Activated CD8-positive, alpha-beta T cell treated with anti-CD3 and anti-CD28 coated beads, Interleukin-2, amount 10 ng/mL, durations not matched to agents 7 days and 5 days (primary cell): ENCODE measurements around the gene TSPAN7. TPM values are rescaled to one million over a fixed set of nuclear protein-coding genes. Genes with fewer than 3 reads are reported as not detected.

Experiments used
- ATAC-seq: fragments of 150-1000 bp; cut with Tn5 transposase; one replicate; pipeline ENCODE4 v1.10.0; 2021; ENCODE audit warnings: moderate library complexity
- CTCF ChIA-PET: fragments of 350-600 bp; sonication (Branson Sonifier 250); formaldehyde crosslinking; loops from one replicate; lab custom pipeline; 2021; ENCODE audit warnings: antibody characterized with exemption; lab: Charles Lee
- POLR2A ChIA-PET: fragments of 350-600 bp; sonication (Branson Sonifier 250); formaldehyde crosslinking; loops from one replicate; lab custom pipeline; 2021; ENCODE audit warnings: antibody characterized with exemption; lab: Charles Lee
- DNase-seq: peaks from one replicate; pipeline ENCODE4 v3.0.0-alpha.2; 2020
- H3K27ac Mint-ChIP-seq: one replicate; pipeline ENCODE4 v1.8.0; 2021; ENCODE audit warnings: mild to moderate bottlenecking, mixed read lengths
- H3K27me3 Mint-ChIP-seq: one replicate; pipeline ENCODE4 v1.8.0; 2021; ENCODE audit warnings: low read depth, mixed read lengths
- H3K36me3 Mint-ChIP-seq: one replicate; pipeline ENCODE4 v1.8.0; 2021; ENCODE audit warnings: low read depth, mixed read lengths
- H3K4me1 Mint-ChIP-seq: one replicate; pipeline ENCODE4 v1.8.0; 2021; ENCODE audit warnings: low read depth, mixed read lengths
- H3K4me3 Mint-ChIP-seq: one replicate; pipeline ENCODE4 v1.8.0; 2021; ENCODE audit warnings: mild to moderate bottlenecking, mixed read lengths
- H3K9me3 Mint-ChIP-seq: one replicate; pipeline ENCODE4 v1.8.0; 2022; ENCODE audit warnings: mixed read lengths; ENCODE audit not compliant: insufficient read depth
- total RNA-seq, 2 experiments: library from RNA; stranded (reverse); gene quantifications; one replicate each; pipeline ENCODE4 v1.2.3, GENCODE V29; 2021

TSPAN7 gene
- total RNA-seq, 2 experiments from 2014 or later = not detected

- no peak for DNase-seq
- Mint-ChIP-seq H3K4me3 (no peak overlapping the region), H3K4me1 (no peaks in the 10 kb centered on the region), H3K27me3 (no peaks in the 10 kb centered on the region), H3K9me3 (no peaks in the 10 kb centered on the region), H3K27ac (no peak overlapping the region), H3K36me3 (no peaks in the 10 kb centered on the region)
- ChIA-PET CTCF (no interaction called here), POLR2A (interaction anchor here (0.6 kb wide), 1 partner anchor 808 kb away, joined by 3 read pairs; no protein-coding TSS in a partner anchor)
- no peak for ATAC-seq
These were observed 90.6 kb downstream of the TSPAN7 start for GRCh38 chrX:38651625-38652601.

GRCh38 chrX:38652934-38653442 lies 91.6 kb downstream of the TSPAN7 start:
- ChIA-PET CTCF (no interaction called here), POLR2A (interaction anchor here (0.6 kb wide), 1 partner anchor 807 kb away, joined by 3 read pairs; no protein-coding TSS in a partner anchor)
- no peaks in the 10 kb centered on the region for H3K4me1 Mint-ChIP-seq
- no peak overlapping the region for H3K4me3 Mint-ChIP-seq
- H3K27ac Mint-ChIP-seq = no peak overlapping the region
- DNase-seq (no peak), ATAC-seq (no peak)
- H3K36me3 Mint-ChIP-seq = no peaks in the 10 kb centered on the region
- no peaks in the 10 kb centered on the region for H3K9me3 Mint-ChIP-seq
- H3K27me3 Mint-ChIP-seq = no peaks in the 10 kb centered on the region

DNA sequence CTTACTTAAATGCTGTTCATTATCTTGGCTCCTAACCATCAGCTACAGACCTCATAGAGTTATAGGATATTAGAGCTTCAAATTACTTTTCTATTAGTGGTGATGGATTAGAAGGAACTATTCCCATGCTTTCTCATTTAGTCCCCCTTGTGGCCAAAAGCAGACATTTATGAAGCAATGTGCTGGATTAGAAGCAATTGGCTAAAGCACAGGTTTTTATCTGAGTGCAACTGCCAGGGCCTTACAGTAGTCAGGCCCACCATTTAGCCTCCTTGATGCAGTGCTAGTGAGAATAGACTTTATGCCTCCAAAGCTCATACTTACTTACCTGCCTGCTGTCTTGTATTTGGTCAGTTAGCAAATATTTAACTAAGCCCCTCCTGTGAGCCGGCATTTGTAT lies 93.0 kb downstream of the TSPAN7 start:
- Mint-ChIP-seq H3K9me3 (no peaks in the 10 kb centered on the region), H3K27me3 (peaks cover 3% of the 10 kb centered on the region), H3K4me1 (no peaks in the 10 kb centered on the region), H3K4me3 (no peak overlapping the region), H3K27ac (no peak overlapping the region), H3K36me3 (no peaks in the 10 kb centered on the region)
- ChIA-PET POLR2A (no interaction called here), CTCF (no interaction called here)
- no peak for DNase-seq
- ATAC-seq = no peak

- H3K4me3 Mint-ChIP-seq = no peak overlapping the region
- H3K4me1 Mint-ChIP-seq = no peaks in the 10 kb centered on the region
- DNase-seq (no peak), ATAC-seq (no peak)
- H3K27ac Mint-ChIP-seq = no peak overlapping the region
- H3K27me3 Mint-ChIP-seq = peaks cover 3% of the 10 kb centered on the region
- no peaks in the 10 kb centered on the region for H3K36me3 Mint-ChIP-seq
- POLR2A ChIA-PET = no interaction called here
- CTCF ChIA-PET = no interaction called here
- H3K9me3 Mint-ChIP-seq = no peaks in the 10 kb centered on the region
These were observed 95.1 kb downstream of the TSPAN7 start for GRCh38 chrX:38656350-38656915.

DNA sequence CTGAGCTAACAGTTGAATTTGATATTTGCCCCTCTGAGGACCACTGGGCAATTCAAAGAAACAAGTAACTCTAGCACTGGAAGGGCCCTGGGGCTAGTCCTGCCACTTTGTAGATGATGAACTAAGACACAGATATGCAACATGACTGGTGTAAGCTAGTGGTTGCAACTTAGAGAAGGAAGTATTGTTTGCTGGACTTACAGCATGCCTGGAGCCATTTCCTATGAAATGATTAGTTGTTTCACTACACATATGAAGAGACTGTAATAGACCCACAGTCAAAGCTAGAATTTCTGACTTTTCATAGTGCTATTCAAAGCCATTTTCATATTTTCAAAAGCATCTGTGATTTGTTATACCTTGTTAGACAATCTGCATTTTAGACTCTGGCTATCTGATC lies 96.2 kb downstream of the TSPAN7 start:
- ATAC-seq = no peak
- no peak for DNase-seq
- Mint-ChIP-seq H3K9me3 (no peaks in the 10 kb centered on the region), H3K36me3 (no peaks in the 10 kb centered on the region), H3K4me3 (no peak overlapping the region), H3K27me3 (peaks cover 3% of the 10 kb centered on the region), H3K27ac (no peak overlapping the region), H3K4me1 (no peaks in the 10 kb centered on the region)
- ChIA-PET POLR2A (no interaction called here), CTCF (interaction anchor here (1.2 kb wide), 1 partner anchor 97 kb away, joined by 3 read pairs; no protein-coding TSS in a partner anchor)

DNA sequence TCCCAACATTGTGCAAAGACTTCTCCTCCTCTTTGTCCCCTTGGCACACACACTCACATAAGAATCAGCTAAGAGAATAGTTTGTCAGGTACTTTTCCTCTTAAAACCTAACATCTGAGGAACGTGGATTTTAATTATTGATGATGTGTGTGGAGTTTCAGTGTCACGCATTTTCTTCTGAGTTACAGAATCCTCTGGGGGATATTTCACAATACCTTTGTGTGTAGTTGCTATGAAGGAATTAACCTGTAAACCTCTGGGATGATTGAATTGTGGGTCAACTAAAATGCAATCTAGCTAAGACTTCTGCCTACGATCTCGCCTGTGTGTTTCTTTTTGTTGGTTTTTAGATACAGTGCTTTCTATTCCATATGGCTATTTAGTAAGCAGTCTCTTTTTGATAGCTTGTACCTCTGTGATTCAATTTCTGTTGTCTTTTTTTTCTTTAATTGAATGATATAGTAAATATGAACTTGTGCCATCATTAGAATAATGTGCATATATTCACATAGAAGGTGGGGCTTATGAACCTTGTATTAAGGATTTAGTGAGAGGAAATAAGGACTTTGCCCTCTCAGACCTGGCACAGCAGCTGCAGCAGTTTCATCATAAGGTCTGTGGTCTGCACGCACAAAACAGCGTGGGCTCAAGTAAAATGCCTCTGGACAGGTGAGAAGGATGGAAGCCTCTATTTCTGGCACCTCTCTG lies 99.2 kb downstream of the TSPAN7 start:
- ChIA-PET POLR2A (no interaction called here), CTCF (no interaction called here)
- Mint-ChIP-seq H3K4me3 (no peak overlapping the region), H3K36me3 (no peaks in the 10 kb centered on the region), H3K9me3 (no peaks in the 10 kb centered on the region), H3K27me3 (peaks cover 3% of the 10 kb centered on the region), H3K27ac (no peak overlapping the region), H3K4me1 (no peaks in the 10 kb centered on the region)
- ATAC-seq (no peak), DNase-seq (no peak)

- Mint-ChIP-seq H3K4me3 (no peak overlapping the region), H3K27ac (no peak overlapping the region), H3K9me3 (no peaks in the 10 kb centered on the region), H3K27me3 (peaks cover 3% of the 10 kb centered on the region), H3K36me3 (no peaks in the 10 kb centered on the region), H3K4me1 (no peaks in the 10 kb centered on the region)
- ATAC-seq (no peak), DNase-seq (no peak)
- ChIA-PET POLR2A (no interaction called here), CTCF (no interaction called here)
These were observed 99.7 kb downstream of the TSPAN7 start for GRCh38 chrX:38661103-38661441.

GRCh38 chrX:38661561-38661960 lies 100.2 kb downstream of the TSPAN7 start:
- ATAC-seq = no peak

DNA sequence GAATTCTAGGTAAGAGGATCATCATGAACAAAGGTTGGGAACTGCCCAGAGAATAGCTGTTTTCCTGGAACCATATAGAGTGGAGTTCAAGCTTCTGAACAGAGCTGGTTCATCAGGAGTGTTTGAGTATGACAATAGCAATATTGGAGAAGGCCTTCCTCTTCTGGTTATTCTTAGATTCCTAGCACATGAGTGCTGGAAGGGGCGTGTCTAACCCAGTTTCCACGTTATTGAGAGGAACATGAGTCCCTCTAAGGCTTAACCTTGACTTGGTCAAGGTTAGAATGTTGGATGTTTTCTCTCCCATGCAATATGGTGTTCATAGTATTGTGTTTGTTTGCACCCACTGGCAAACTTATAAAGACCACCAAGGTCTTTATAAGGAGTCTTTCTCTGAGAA lies 101.3 kb downstream of the TSPAN7 start:
- ChIA-PET POLR2A (no interaction called here), CTCF (no interaction called here)
- H3K4me3 Mint-ChIP-seq = no peak overlapping the region
- no peaks in the 10 kb centered on the region for H3K9me3 Mint-ChIP-seq
- no peaks in the 10 kb centered on the region for H3K36me3 Mint-ChIP-seq
- no peak for ATAC-seq
- H3K27me3 Mint-ChIP-seq = peaks cover 3% of the 10 kb centered on the region
- no peaks in the 10 kb centered on the region for H3K4me1 Mint-ChIP-seq
- H3K27ac Mint-ChIP-seq = no peak overlapping the region
- no peak for DNase-seq

More at GRCh38 chrX:38661561-38661960, 100.2 kb downstream of the TSPAN7 start:
- POLR2A ChIA-PET = no interaction called here
- CTCF ChIA-PET = no interaction called here
- Mint-ChIP-seq H3K9me3 (no peaks in the 10 kb centered on the region), H3K27ac (no peak overlapping the region), H3K4me3 (no peak overlapping the region), H3K27me3 (peaks cover 3% of the 10 kb centered on the region), H3K4me1 (no peaks in the 10 kb centered on the region), H3K36me3 (no peaks in the 10 kb centered on the region)
- DNase-seq = no peak

DNA sequence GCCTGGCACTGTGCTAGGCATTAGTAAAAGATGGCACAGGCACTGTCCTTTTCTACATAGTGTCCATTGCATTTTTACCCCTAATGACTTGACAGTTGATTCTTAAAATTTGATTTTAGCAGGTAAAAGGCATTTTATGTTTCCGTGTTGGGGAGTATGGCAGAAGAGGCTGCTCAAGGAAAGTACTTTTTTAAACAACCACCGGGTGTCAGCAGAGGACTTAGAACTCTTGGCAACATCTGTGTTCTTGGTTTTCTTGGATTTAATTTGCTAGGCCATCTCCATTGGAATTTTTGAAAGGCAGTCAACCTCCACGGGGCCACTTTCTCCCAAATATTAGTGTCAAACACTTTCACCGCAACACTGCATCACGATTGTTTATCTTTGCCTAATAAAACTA lies 102.9 kb downstream of the TSPAN7 start:
- ATAC-seq (no peak), DNase-seq (peak; percentile 21)
- POLR2A ChIA-PET = no interaction called here
- Mint-ChIP-seq H3K4me3 (no peak overlapping the region), H3K9me3 (no peaks in the 10 kb centered on the region), H3K27ac (no peak overlapping the region), H3K36me3 (no peaks in the 10 kb centered on the region), H3K4me1 (no peaks in the 10 kb centered on the region), H3K27me3 (no peaks in the 10 kb centered on the region)
- CTCF ChIA-PET = interaction anchor here (1.4 to 1.7 kb wide), 2 partner anchors 13 to 579 kb away, joined by 3 to 4 read pairs; no protein-coding TSS in a partner anchor

- DNase-seq (no peak), ATAC-seq (no peak)
- Mint-ChIP-seq H3K4me3 (no peak overlapping the region), H3K9me3 (no peaks in the 10 kb centered on the region), H3K36me3 (no peaks in the 10 kb centered on the region), H3K27me3 (no peaks in the 10 kb centered on the region), H3K27ac (no peak overlapping the region), H3K4me1 (no peaks in the 10 kb centered on the region)
- ChIA-PET POLR2A (no interaction called here), CTCF (no interaction called here)
These were observed 105.6 kb downstream of the TSPAN7 start for GRCh38 chrX:38666909-38667308.
